Fibroblast of lung (primary cell): ENCODE measurements around the gene INHBB. TPM values are rescaled to one million over a fixed set of nuclear protein-coding genes. Genes with fewer than 3 reads are reported as not detected.

Experiments used
- DNase-seq, 2 donors: peaks; one replicate each; pipeline versions ENCODE4 v3.0.0 to v3.0.0-alpha.2; 2010; ENCODE audit warnings: low read depth in 2 of 2
- H2AFZ ChIP-seq: 2 replicates; pipeline ENCODE4 v1.5.1; 2012; ENCODE audit warnings: low read length, control low read depth, inconsistent platforms
- H3K27ac ChIP-seq: 2 replicates; pipeline ENCODE4 v1.5.1; 2011; ENCODE audit warnings: low read length, control low read depth; ENCODE audit not compliant: insufficient read depth
- H3K27me3 ChIP-seq: 2 replicates; pipeline ENCODE4 v1.5.1; 2011; ENCODE audit warnings: mild to moderate bottlenecking, low read length; ENCODE audit not compliant: control insufficient read depth, insufficient read depth
- H3K36me3 ChIP-seq: 2 replicates; pipeline ENCODE4 v1.5.1; 2011; ENCODE audit warnings: low read length; ENCODE audit not compliant: control insufficient read depth, insufficient read depth
- H3K4me1 ChIP-seq: 2 replicates; pipeline ENCODE4 v1.5.1; 2011; ENCODE audit warnings: low read length; ENCODE audit not compliant: control insufficient read depth, insufficient read depth; ENCODE audit errors: extremely low read depth
- H3K4me2 ChIP-seq: 2 replicates; pipeline ENCODE4 v1.5.1; 2011; ENCODE audit warnings: low read length, control low read depth; ENCODE audit not compliant: insufficient read depth; ENCODE audit errors: extremely low read depth
- H3K4me3 ChIP-seq, 4 experiments: fragments of 200-600 bp in 1 of 4; sonication (generic) in 1 of 4; replicated peaks in 1 of 4; 2 replicates each; pipeline ENCODE4 v1.5.1; 2011 to 2016; ENCODE audit warnings: low read length in 4 of 4, low read depth in 3 of 4, mild to moderate bottlenecking in 3 of 4, control low read depth in 2 of 4, inconsistent platforms in 1 of 4, mixed read lengths in 1 of 4; ENCODE audit not compliant: insufficient read depth in 1 of 4; ENCODE audit errors: control extremely low read depth in 1 of 4
- H3K79me2 ChIP-seq: 2 replicates; pipeline ENCODE4 v1.5.1; 2012; ENCODE audit warnings: mild to moderate bottlenecking, low read length, inconsistent platforms; ENCODE audit not compliant: control insufficient read depth, insufficient read depth
- H3K9ac ChIP-seq: 2 replicates; pipeline ENCODE4 v1.5.1; 2011; ENCODE audit warnings: mild to moderate bottlenecking, low read length, control low read depth; ENCODE audit not compliant: insufficient read depth
- H3K9me3 ChIP-seq: 2 replicates; pipeline ENCODE4 v1.5.1; 2012; ENCODE audit warnings: low read depth, low read length; ENCODE audit not compliant: control insufficient read depth, insufficient read depth
- H4K20me1 ChIP-seq: 2 replicates; pipeline ENCODE4 v1.5.1; 2011; ENCODE audit warnings: low read length; ENCODE audit not compliant: control insufficient read depth, insufficient read depth; ENCODE audit errors: extremely low read depth
- EZH2 ChIP-seq: IDR thresholded peaks from 2 replicates; pipeline ENCODE4 v1.5.1; 2012; ENCODE audit warnings: low read length, control low read depth, mild to moderate bottlenecking; ENCODE audit errors: missing control alignments
- polyA plus RNA-seq, 2 donors: library from polyadenylated mRNA; depleted of rRNA in 1 of 2; stranded (reverse) in 1 of 2; unstranded in 1 of 2; fragments of >200 nt; gene quantifications; 2 replicates each; pipeline ENCODE4 v1.2.1, GENCODE V29; 2011 to 2012; ENCODE audit warnings: missing spikeins in 1 of 2
- total RNA-seq: library from RNA; depleted of rRNA; stranded (reverse); fragments of >200 nt; gene quantifications from 2 replicates; pipeline ENCODE4 v1.2.1, GENCODE V29; 2014
- TF ChIP-seq, protein P1 (sequence below), 2 donors: IDR thresholded peaks in 1 of 2; conservative IDR thresholded peaks in 1 of 2; 1 replicate in 1 of 2; 2 replicates in 1 of 2; pipeline ENCODE4 v1.5.1; 2011 to 2012; ENCODE audit warnings: low read length in 2 of 2, control low read depth in 1 of 2, inconsistent platforms in 1 of 2, low read depth in 1 of 2, mild to moderate bottlenecking in 1 of 2

The INHBB gene
- total and polyA plus RNA-seq, 2 donors (not counting 1 experiment from before 2014, with no cell fraction given) = 0.01 TPM; not detected in 1

DNA sequence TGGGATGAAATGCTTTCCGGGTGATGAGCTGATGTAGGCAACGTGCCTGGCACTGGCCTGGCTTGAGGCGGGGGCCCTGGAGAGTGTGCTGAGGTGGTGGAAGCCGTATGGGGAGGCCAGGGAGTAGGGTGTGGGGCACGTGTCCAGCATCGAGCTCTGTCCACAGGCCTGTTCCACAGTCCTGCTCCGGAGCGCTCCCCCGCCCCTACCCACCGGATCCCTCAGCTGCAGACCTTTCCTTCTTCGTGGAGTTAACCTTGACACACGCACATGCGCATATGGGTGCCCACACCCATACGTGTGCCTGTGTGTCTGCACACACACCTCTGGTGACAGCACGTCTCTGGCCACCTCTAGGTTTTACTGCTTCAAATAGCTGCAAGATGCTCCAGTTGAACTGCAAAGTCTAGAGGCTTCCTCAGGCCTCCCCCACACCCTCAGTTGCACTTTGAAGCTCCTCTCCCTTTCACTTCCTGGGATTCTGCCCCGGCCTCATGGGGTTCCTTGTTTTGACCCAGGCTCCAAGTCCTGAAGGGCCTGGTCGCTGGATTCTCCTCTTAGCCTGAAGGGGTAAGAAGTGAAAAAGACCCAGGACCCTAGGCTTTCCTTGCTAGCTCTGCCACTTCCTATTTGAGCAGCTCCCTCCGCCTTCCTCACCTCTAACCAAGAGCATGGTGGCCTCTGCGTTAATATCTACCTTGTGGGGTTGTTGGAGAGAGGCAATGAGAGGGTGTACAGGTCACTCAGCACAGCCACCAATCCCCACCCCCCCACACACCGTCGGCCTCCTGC lies 49.5 kb downstream of the INHBB start:
- H3K27me3 ChIP-seq = peaks cover under 1% of the 10 kb centered on the region
- no peaks in the 10 kb centered on the region for H4K20me1 ChIP-seq
- H3K4me3 ChIP-seq = no peak overlapping the region
- no peak overlapping the region for H3K4me2 ChIP-seq
- H2AFZ ChIP-seq = no peak overlapping the region
- H3K79me2 ChIP-seq = no peaks in the 10 kb centered on the region
- H3K36me3 ChIP-seq = no peaks in the 10 kb centered on the region
- no peak overlapping the region for H3K27ac ChIP-seq
- TF ChIP-seq, protein P1, sequence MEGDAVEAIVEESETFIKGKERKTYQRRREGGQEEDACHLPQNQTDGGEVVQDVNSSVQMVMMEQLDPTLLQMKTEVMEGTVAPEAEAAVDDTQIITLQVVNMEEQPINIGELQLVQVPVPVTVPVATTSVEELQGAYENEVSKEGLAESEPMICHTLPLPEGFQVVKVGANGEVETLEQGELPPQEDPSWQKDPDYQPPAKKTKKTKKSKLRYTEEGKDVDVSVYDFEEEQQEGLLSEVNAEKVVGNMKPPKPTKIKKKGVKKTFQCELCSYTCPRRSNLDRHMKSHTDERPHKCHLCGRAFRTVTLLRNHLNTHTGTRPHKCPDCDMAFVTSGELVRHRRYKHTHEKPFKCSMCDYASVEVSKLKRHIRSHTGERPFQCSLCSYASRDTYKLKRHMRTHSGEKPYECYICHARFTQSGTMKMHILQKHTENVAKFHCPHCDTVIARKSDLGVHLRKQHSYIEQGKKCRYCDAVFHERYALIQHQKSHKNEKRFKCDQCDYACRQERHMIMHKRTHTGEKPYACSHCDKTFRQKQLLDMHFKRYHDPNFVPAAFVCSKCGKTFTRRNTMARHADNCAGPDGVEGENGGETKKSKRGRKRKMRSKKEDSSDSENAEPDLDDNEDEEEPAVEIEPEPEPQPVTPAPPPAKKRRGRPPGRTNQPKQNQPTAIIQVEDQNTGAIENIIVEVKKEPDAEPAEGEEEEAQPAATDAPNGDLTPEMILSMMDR (conservative IDR thresholded peaks at IDR 0.05 in 1 of 2, IDR thresholded peaks at IDR 0.05 in 1 of 2; ENCODE audit: low read depth in 1 of 2, low read length in 2 of 2) = no peak
- TF ChIP-seq EZH2 = no peak
- H3K4me1 ChIP-seq = no peaks in the 10 kb centered on the region
- H3K9ac ChIP-seq = no peak overlapping the region
- no peak for DNase-seq
- H3K9me3 ChIP-seq = no peaks in the 10 kb centered on the region

DNA sequence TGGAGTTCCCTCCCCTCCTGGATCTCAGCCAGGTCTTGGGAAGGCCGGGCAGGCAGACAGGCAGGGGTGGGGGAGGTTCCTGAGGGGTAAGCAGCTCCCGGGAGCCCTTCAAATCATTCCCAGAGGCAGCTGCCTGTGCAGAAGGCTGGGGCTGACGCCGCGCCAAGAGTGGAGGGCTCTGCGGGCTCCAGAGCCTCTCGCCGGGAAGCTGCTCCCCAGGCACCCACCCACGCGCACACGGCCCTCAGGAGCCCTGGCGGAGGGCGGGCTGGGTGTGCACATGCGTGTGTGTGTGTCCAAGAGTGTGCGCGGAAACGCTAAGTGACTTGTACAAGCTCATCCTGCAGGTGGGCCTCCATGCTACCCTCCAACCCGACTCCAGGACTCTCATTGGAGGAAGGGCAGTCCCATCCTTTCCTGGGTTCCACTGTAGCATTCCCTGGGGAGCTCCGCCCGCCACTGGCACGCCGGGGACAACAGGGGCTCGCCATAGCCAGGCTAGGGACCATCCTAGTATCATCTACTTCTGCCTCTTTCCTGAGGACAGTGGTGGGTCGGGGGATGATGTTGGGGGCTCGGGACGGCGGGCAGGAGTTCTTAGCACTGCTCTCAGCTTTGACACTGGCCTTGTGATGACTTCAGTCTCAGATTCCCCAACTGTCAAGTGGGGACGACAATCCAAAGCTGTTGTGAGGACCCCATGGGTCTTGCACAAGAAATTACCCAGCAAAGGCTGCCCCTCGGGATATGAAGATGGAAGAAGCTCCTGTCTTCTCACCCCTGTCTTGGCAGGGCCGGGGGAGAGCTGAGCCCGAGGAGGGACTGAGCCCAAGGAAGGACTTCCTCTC lies 50.3 kb downstream of the INHBB start:
- Histone ChIP-seq H3K9ac (no peak overlapping the region), H4K20me1 (no peaks in the 10 kb centered on the region), H3K36me3 (no peaks in the 10 kb centered on the region), H3K79me2 (no peaks in the 10 kb centered on the region), H3K27me3 (peaks cover 6% of the 10 kb centered on the region), H3K27ac (no peak overlapping the region), H3K4me1 (no peaks in the 10 kb centered on the region), H3K4me2 (no peak overlapping the region), H3K9me3 (no peaks in the 10 kb centered on the region), H3K4me3 (no peak overlapping the region), H2AFZ (no peak overlapping the region)
- no peak for TF ChIP-seq EZH2
- TF ChIP-seq, protein P1 (conservative IDR thresholded peaks at IDR 0.05 in 1 of 2, IDR thresholded peaks at IDR 0.05 in 1 of 2; ENCODE audit: low read depth in 1 of 2, low read length in 2 of 2) = no peak
- peak in 1 of 2 donors; percentile 4 for DNase-seq
